ENCODE results near the gene RSPH4A. TPM values are rescaled to one million over a fixed set of nuclear protein-coding genes. Genes with fewer than 3 reads are reported as not detected.

The RSPH4A gene
- total RNA-seq, 1 experiment from 2014 or later: 0.04 TPM

GRCh38 chr6:116672306-116672705, 56.0 kb downstream of the RSPH4A start:
- H3K4me2 ChIP-seq (ENCODE audit: low read length): no peak overlapping the region
- no peaks in the 10 kb centered on the region for H3K9me3 ChIP-seq (ENCODE audit: low read length)
- no TSS peak for BruUV-seq (replicated peaks)
- no peak overlapping the region for H3K4me3 ChIP-seq (ENCODE audit: low read length)
- H4K20me1 ChIP-seq (ENCODE audit: low read length): no peaks in the 10 kb centered on the region
- H3K27me3 ChIP-seq (ENCODE audit: low read length): no peaks in the 10 kb centered on the region
- H3K27ac ChIP-seq (ENCODE audit: low read length): no peak overlapping the region
- ATAC-seq (no peak), DNase-seq (no peak)
- no peaks in the 10 kb centered on the region for H3K36me3 ChIP-seq (ENCODE audit: low read depth, low read length)
- H3F3A ChIP-seq (ENCODE audit: low read length, unreplicated experiment): no peaks in the 10 kb centered on the region
- ChIA-PET POLR2A (ENCODE audit: unreplicated experiment) (no interaction called here), CTCF (no interaction called here)
- H3K9ac ChIP-seq (ENCODE audit: low read length): no peak overlapping the region
- TF ChIP-seq EZH2 (IDR thresholded peaks at IDR 0.05; ENCODE audit: low read length, unreplicated experiment) (no peak), EZH2phosphoT487 (IDR thresholded peaks at IDR 0.05; ENCODE audit: borderline replicate concordance, low read length) (no peak)
- TF ChIP-seq, protein P1, sequence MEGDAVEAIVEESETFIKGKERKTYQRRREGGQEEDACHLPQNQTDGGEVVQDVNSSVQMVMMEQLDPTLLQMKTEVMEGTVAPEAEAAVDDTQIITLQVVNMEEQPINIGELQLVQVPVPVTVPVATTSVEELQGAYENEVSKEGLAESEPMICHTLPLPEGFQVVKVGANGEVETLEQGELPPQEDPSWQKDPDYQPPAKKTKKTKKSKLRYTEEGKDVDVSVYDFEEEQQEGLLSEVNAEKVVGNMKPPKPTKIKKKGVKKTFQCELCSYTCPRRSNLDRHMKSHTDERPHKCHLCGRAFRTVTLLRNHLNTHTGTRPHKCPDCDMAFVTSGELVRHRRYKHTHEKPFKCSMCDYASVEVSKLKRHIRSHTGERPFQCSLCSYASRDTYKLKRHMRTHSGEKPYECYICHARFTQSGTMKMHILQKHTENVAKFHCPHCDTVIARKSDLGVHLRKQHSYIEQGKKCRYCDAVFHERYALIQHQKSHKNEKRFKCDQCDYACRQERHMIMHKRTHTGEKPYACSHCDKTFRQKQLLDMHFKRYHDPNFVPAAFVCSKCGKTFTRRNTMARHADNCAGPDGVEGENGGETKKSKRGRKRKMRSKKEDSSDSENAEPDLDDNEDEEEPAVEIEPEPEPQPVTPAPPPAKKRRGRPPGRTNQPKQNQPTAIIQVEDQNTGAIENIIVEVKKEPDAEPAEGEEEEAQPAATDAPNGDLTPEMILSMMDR (conservative IDR thresholded peaks at IDR 0.05; ENCODE audit: low read depth, low read length): no peak
- intact Hi-C loops (cut with micrococcal nuclease): no loop called here
- no peak overlapping the region for H2AFZ ChIP-seq (ENCODE audit: low read length)
- no peaks in the 10 kb centered on the region; the same call in 1 of the 2 replicates for H3K4me1 ChIP-seq (ENCODE audit: insufficient read depth, low read length)
- no peaks in the 10 kb centered on the region for H3K9me2 ChIP-seq (replicated peaks; ENCODE audit: low read length)
- peaks cover 13% of the 10 kb centered on the region for H3K79me2 ChIP-seq (ENCODE audit: low read length)

- intact Hi-C loops (cut with micrococcal nuclease): no loop called here
- no peak for ATAC-seq
- BruUV-seq (replicated peaks): no TSS peak
- no peaks in the 10 kb centered on the region for H3K9me3 ChIP-seq (ENCODE audit: low read length)
- TF ChIP-seq, protein P1 (conservative IDR thresholded peaks at IDR 0.05; ENCODE audit: low read depth, low read length): no peak
- TF ChIP-seq EZH2phosphoT487 (IDR thresholded peaks at IDR 0.05; ENCODE audit: borderline replicate concordance, low read length): no peak
- TF ChIP-seq EZH2 (IDR thresholded peaks at IDR 0.05; ENCODE audit: low read length, unreplicated experiment): no peak
- H4K20me1 ChIP-seq (ENCODE audit: low read length): no peaks in the 10 kb centered on the region
- H3K36me3 ChIP-seq (ENCODE audit: low read depth, low read length): no peaks in the 10 kb centered on the region
- no peak overlapping the region for H3K27ac ChIP-seq (ENCODE audit: low read length)
- no peaks in the 10 kb centered on the region for H3K9me2 ChIP-seq (replicated peaks; ENCODE audit: low read length)
- no peak overlapping the region for H3K9ac ChIP-seq (ENCODE audit: low read length)
- H3K4me2 ChIP-seq (ENCODE audit: low read length): no peak overlapping the region
- H3K4me3 ChIP-seq (ENCODE audit: low read length): no peak overlapping the region
- H3K27me3 ChIP-seq (ENCODE audit: low read length): no peaks in the 10 kb centered on the region
- ChIA-PET POLR2A (ENCODE audit: unreplicated experiment) (no interaction called here), CTCF (no interaction called here)
- no peak for DNase-seq
- H3K79me2 ChIP-seq (ENCODE audit: low read length): no peaks in the 10 kb centered on the region
- H2AFZ ChIP-seq (ENCODE audit: low read length): no peak overlapping the region
- no peaks in the 10 kb centered on the region for H3K4me1 ChIP-seq (ENCODE audit: insufficient read depth, low read length)
- H3F3A ChIP-seq (ENCODE audit: low read length, unreplicated experiment): no peaks in the 10 kb centered on the region
These were observed 59.7 kb downstream of the RSPH4A start for GRCh38 chr6:116676021-116676420.

- intact Hi-C loops (cut with micrococcal nuclease): no loop called here
- Histone ChIP-seq H2AFZ (ENCODE audit: low read length) (peak within 1 kb of the TSS; percentile 88), H3K27me3 (ENCODE audit: low read length) (no peaks in the 10 kb centered on the region), H3K4me2 (ENCODE audit: low read length) (peak within 1 kb of the TSS; percentile 95), H3F3A (ENCODE audit: low read length, unreplicated experiment) (no peaks in the 10 kb centered on the region), H3K79me2 (ENCODE audit: low read length) (peaks cover 40% of the 10 kb centered on the region), H3K9ac (ENCODE audit: low read length) (peak within 1 kb of the TSS; percentile 83), H3K27ac (ENCODE audit: low read length) (peak within 1 kb of the TSS; percentile 80), H3K4me1 (ENCODE audit: insufficient read depth, low read length) (peaks cover 8% of the 10 kb centered on the region), H3K36me3 (ENCODE audit: low read depth, low read length) (no peaks in the 10 kb centered on the region), H3K4me3 (ENCODE audit: low read length) (peak within 1 kb of the TSS; percentile 95), H3K9me3 (ENCODE audit: low read length) (no peaks in the 10 kb centered on the region), H4K20me1 (ENCODE audit: low read length) (no peaks in the 10 kb centered on the region), H3K9me2 (replicated peaks; ENCODE audit: low read length) (no peaks in the 10 kb centered on the region)
- TF ChIP-seq, protein P1 (conservative IDR thresholded peaks at IDR 0.05; ENCODE audit: low read depth, low read length): no peak
- TF ChIP-seq EZH2 (IDR thresholded peaks at IDR 0.05; ENCODE audit: low read length, unreplicated experiment) (no peak), EZH2phosphoT487 (IDR thresholded peaks at IDR 0.05; ENCODE audit: borderline replicate concordance, low read length) (no peak)
- ChIA-PET POLR2A (ENCODE audit: unreplicated experiment) (no interaction called here), CTCF (no interaction called here)
- TSS peak; percentile 70 for BruUV-seq (replicated peaks)
- DNase-seq: peak; percentile 84
- peak; percentile 96 for ATAC-seq
These were observed 64.8 kb downstream of the RSPH4A start, which contains the start of gene KPNA5 for GRCh38 chr6:116680880-116681672. Gene KPNA5, plus strand, starts transcription at chr6:116681211. Its CDS starts 124 bp downstream, at chr6:116681335.

Measured in PC-3 (cell line).